Duodenal mucosa (tissue), 2 donors: ENCODE results near the gene ACSS1.

Experiments used
- H3K27ac ChIP-seq: one replicate; pipeline ENCODE4 v1.7.0; 2013; ENCODE audit warnings: low read depth, low read length
- H3K27me3 ChIP-seq, 2 donors: one replicate each; pipeline ENCODE4 v1.7.0; 2013; ENCODE audit warnings: low read length in 2 of 2, control low read depth in 1 of 2; ENCODE audit not compliant: insufficient read depth in 2 of 2, control insufficient read depth in 1 of 2
- H3K36me3 ChIP-seq, 2 donors: one replicate each; pipeline ENCODE4 v1.7.0; 2013; ENCODE audit warnings: low read length in 2 of 2, control low read depth in 1 of 2; ENCODE audit not compliant: insufficient read depth in 2 of 2, control insufficient read depth in 1 of 2
- H3K4me1 ChIP-seq, 2 donors: one replicate each; pipeline ENCODE4 v1.7.0; 2013; ENCODE audit warnings: low read length in 2 of 2, control low read depth in 1 of 2; ENCODE audit not compliant: insufficient read depth in 2 of 2, control insufficient read depth in 1 of 2
- H3K4me3 ChIP-seq, 2 donors: one replicate each; pipeline ENCODE4 v1.7.0; 2013; ENCODE audit warnings: low read length in 2 of 2, low read depth in 1 of 2
- H3K9ac ChIP-seq, 2 donors: one replicate each; pipeline ENCODE4 v1.7.0; 2013; ENCODE audit warnings: low read length in 2 of 2, low read depth in 1 of 2
- H3K9me3 ChIP-seq, 2 donors: one replicate each; pipeline ENCODE4 v1.7.0; 2013; ENCODE audit warnings: low read length in 2 of 2, control low read depth in 1 of 2; ENCODE audit not compliant: control insufficient read depth in 1 of 2

Gene ACSS1

GRCh38 chr20:25087186-25087929 is 29.4 kb upstream of the ACSS1 start:
- Histone ChIP-seq H3K27me3 (peaks cover 41 to 47% of the 10 kb centered on the region in 2 donors), H3K27ac (no peak overlapping the region), H3K4me3 (no peak overlapping the region), H3K9ac (no peak overlapping the region), H3K36me3 (no peaks in the 10 kb centered on the region), H3K9me3 (no peaks in the 10 kb centered on the region), H3K4me1 (peaks cover 7 to 12% of the 10 kb centered on the region in 2 donors)

DNA sequence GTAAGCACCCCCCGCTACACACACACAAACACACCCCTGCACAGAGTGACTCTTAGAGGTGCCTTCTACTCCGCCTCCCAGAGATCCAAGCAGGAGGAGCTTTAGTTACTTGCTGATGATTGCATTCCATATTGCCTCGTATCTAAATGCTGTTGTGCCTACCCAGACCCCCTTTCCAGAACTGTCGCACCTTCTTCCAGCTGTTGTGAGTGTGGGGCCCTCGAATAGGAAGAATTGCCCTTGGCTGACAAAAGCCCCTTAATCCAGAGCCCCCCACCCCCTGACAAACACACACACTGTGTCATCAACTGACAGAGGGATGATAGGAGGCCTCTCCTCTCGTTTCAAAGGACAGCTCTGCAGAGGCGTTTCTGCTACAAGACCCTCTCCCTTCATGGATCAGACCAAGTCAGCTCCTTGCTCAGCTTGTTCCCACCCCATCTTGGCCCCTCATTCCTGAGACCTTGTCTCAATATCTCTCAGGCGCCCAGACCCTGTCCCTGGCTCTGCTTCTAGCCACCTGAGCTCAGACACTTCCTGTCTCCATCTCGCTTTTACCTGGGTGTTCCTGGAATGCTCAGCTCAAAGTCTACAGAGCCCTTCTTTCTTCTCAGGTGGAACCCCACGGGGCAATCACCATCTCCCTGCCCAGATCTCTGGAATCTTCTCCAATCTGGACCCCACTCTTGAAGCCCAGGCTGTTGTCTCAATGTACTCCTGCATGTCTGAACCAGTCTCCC is 28.0 kb upstream of the ACSS1 start:
- H3K9ac ChIP-seq = no peak overlapping the region
- H3K4me1 ChIP-seq = peaks cover 7 to 13% of the 10 kb centered on the region in 2 donors
- no peaks in the 10 kb centered on the region for H3K9me3 ChIP-seq
- no peak overlapping the region for H3K4me3 ChIP-seq
- no peaks in the 10 kb centered on the region for H3K36me3 ChIP-seq
- peaks cover 54 to 55% of the 10 kb centered on the region in 2 donors for H3K27me3 ChIP-seq
- no peak overlapping the region for H3K27ac ChIP-seq

DNA sequence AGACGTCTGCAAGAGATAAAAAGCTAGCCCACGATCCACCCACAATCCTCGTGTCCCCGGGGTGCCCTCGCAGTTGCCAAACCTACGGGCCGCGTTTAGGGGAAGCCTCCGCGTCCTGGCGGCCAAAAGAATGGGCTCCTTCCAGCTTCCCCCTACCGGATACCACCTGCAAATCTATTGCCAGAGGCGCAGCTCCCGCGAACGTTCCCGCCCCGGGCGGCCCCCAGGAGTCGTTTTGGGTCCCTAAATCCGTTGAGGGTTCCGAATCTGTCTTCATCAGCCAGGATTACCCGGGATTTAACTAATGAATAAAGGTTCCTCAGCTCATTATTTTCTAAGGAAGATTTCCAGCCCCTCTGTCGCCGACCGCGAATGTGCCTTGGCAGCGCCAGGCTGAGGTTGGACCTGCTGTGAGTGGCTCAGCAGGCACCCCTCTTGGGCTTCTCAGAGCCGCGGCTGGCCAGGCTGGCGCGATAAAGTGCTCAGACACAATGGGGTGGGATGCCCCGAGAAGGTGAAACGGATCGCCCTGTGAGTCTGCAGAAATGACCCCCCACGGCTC is 26.8 kb upstream of the ACSS1 start:
- no peak overlapping the region for H3K4me3 ChIP-seq
- H3K27me3 ChIP-seq = peaks cover 64 to 66% of the 10 kb centered on the region in 2 donors
- H3K27ac ChIP-seq = no peak overlapping the region
- H3K9me3 ChIP-seq = no peaks in the 10 kb centered on the region
- H3K4me1 ChIP-seq = peaks cover 0 to 4% of the 10 kb centered on the region in 2 donors
- H3K9ac ChIP-seq = no peak overlapping the region
- no peaks in the 10 kb centered on the region for H3K36me3 ChIP-seq

GRCh38 chr20:25083773-25084625 is 26.1 kb upstream of the ACSS1 start:
- Histone ChIP-seq H3K27ac (no peak overlapping the region), H3K9ac (no peak overlapping the region), H3K27me3 (peaks cover 70 to 71% of the 10 kb centered on the region in 2 donors), H3K4me1 (peaks cover 7 to 8% of the 10 kb centered on the region in 2 donors), H3K4me3 (no peak overlapping the region), H3K9me3 (no peaks in the 10 kb centered on the region), H3K36me3 (no peaks in the 10 kb centered on the region)

DNA sequence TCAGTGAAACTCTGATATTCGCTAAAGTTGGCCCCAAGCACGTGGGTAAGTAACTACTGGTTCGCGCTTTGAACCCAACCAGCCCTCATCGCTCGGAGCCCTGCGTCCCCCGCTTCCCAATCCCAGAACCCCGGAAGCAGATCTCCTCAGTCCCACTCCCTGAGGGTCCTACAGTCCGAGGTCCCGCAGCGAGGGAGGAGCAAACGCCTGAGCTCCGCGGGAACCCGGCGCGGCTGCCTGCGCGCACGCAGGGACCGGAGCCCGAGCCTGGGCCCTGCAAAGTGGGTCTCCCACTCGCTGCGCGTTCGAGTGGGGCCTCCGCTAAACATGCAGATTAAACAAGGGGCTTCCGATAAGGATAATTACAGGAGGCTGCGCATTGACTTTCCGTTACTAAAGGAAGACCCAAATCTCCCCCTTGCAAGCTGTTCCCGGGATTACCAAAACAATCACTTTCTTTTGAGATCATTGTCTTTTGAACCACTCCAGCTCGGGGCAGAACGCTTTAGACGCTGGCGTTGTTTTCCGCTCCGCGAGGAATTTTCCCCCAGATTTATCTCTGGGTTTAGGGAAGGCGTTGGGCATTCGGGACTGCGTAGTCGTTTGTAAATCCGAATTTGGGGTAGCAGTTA is 25.3 kb upstream of the ACSS1 start:
- Histone ChIP-seq H3K9me3 (no peaks in the 10 kb centered on the region), H3K4me3 (no peak overlapping the region), H3K9ac (no peak overlapping the region), H3K4me1 (peaks cover 11 to 14% of the 10 kb centered on the region in 2 donors), H3K27ac (no peak overlapping the region), H3K36me3 (no peaks in the 10 kb centered on the region), H3K27me3 (peaks cover 75 to 76% of the 10 kb centered on the region in 2 donors)

- H3K9me3 ChIP-seq = no peaks in the 10 kb centered on the region
- H3K36me3 ChIP-seq = no peaks in the 10 kb centered on the region
- peaks cover 73 to 80% of the 10 kb centered on the region in 2 donors for H3K27me3 ChIP-seq
- no peak overlapping the region for H3K27ac ChIP-seq
- peaks cover 14 to 16% of the 10 kb centered on the region in 2 donors for H3K4me1 ChIP-seq
- H3K4me3 ChIP-seq = no peak overlapping the region
- no peak overlapping the region for H3K9ac ChIP-seq
These were observed 24.5 kb upstream of the ACSS1 start for GRCh38 chr20:25082498-25082873.

GRCh38 chr20:25081730-25082497 is 24.0 kb upstream of the ACSS1 start, which contains the start of gene VSX1:
TSS of gene VSX1 (minus strand) at chr20:25082141. CDS start at chr20:25082096, 45 bp downstream.
- Histone ChIP-seq H3K27me3 (peaks cover 74 to 80% of the 10 kb centered on the region in 2 donors), H3K4me1 (peaks cover 19 to 20% of the 10 kb centered on the region in 2 donors), H3K4me3 (no peak within 1 kb of the TSS)

GRCh38 chr20:25081065-25081729 is 23.3 kb upstream of the ACSS1 start:
- Histone ChIP-seq H3K27ac (no peak overlapping the region), H3K4me3 (no peak overlapping the region), H3K9me3 (no peaks in the 10 kb centered on the region), H3K36me3 (no peaks in the 10 kb centered on the region), H3K27me3 (peaks cover 67 to 75% of the 10 kb centered on the region in 2 donors), H3K4me1 (peaks cover 23 to 24% of the 10 kb centered on the region in 2 donors), H3K9ac (no peak overlapping the region)

More at GRCh38 chr20:25081730-25082497, 24.0 kb upstream of the ACSS1 start, which contains the start of gene VSX1:
- H3K36me3 ChIP-seq = no peaks in the 10 kb centered on the region
- no peak within 1 kb of the TSS for H3K9ac ChIP-seq
- H3K9me3 ChIP-seq = no peaks in the 10 kb centered on the region
- no peak within 1 kb of the TSS for H3K27ac ChIP-seq
